HG03575 (cell line): ENCODE measurements around the gene USP31.
"Not testable (repeated sequence)": the region's sequence is repeated elsewhere in the genome, so short reads cannot be mapped to it uniquely, and the experiment has no call there.

Experiments used
- ATAC-seq: cut with Tn5 transposase; IDR thresholded peaks from one replicate; pipeline ENCODE4 v1.9.1; 2021; ENCODE audit not compliant: unreplicated experiment, insufficient number of reproducible peaks, low FRiP score; ENCODE audit errors: extremely low read depth

The USP31 gene

GRCh38 chr16:23163921-23164320, 14.7 kb upstream of the USP31 start:
- ATAC-seq, result no peak

DNA sequence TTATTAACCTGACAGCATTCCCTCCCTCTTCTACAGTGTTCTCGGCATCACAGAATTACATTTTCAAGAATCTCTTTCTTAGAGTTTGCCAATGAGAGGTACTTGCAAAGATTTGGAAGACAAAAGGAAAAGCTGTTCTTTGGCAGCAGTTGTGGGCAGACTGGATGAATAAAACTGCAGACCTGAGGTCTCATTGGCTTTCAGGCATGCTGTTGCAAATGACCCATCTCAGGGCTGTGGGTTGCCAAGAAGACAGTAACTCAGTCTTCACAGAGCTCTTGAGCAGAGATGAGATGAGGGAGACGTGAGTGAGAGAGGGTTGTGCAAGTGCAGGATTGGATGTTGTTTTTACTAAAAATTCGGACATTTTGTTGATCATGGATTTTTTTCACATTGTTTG, 11.3 kb upstream of the USP31 start:
- no peak for ATAC-seq

DNA sequence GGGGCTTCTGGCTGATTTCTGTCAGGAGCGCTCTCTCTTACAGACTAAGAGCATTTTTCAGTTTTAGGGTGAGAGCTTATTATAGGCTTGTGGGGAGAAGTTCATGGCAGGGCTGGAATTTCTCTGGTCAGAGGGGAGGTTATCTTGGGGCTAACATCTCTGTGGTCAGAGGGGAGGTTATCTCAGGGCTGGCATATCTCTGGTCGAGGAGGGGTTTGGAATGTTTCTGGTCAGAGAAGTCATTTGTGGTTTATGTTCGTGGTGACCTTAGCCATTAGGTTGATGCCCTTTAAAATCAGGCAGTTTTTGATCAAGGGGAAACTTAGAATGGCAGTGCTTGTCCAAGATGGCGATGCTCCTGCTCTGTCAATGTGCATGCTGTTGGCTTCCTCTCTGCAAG, 10.8 kb upstream of the USP31 start:
- ATAC-seq, result no peak

GRCh38 chr16:23158114-23158513, 8.9 kb upstream of the USP31 start:
- ATAC-seq, result no peak

GRCh38 chr16:23156946-23157460, 7.8 kb upstream of the USP31 start:
- ATAC-seq, result no peak

- ATAC-seq, result no peak
Measured at GRCh38 chr16:23156110-23156509, 6.9 kb upstream of the USP31 start.

- ATAC-seq, result no peak
Measured at GRCh38 chr16:23155445-23156049, 6.3 kb upstream of the USP31 start.

DNA sequence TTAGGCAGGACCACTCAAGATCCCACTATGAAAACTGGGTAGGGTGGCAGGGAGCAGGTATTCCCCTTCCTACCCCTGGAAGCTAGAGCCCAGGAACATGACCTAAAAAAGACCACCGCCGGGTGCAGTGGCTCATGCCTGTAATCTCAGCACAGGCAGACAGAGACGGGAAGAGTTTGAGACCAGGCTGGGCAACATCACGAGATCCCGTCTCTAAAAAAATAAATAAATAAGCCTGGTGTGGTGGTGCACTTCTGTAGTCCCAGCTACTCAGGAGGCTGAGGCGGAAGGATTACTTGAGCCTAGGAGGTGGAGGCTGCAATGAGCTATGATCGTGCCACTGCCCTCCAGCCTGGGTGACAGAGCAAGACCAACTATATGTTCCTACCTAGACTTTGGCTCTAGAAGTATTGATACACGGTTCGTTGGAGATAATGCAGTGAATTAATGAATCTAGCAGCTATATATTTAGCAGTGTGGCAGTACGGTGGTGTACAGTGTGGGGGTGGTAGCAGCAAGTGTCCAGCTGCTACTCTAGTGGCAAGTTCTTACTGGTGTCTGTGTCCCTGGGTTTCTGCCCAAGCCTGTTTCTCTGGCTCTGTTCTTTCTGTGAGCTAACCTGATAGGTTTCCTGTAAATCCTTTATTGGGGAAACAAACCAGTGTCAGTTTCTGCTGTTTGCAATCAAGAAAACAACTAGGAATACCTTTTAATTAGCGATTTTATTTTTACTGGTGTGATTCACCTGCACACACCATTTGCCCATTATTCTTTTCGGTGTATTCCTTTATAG, 3.3 kb upstream of the USP31 start:
- ATAC-seq, result no peak

DNA sequence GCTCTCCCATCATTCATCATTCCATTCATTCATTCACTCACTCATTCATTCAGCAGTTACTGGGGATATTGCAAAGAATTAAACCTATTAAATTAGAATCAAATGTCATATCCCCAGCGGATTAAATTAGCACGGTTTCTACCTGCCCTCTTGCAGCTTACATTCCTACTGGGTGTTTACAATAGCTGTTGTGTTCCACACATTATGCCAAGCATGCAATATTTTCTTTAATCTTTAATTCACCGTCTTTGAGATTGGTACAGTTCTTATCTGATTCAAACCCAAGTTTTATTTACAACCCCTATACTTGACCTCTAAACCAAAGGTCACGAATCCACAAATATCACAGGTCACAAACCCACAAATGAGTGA, 727 bp upstream of the USP31 start:
- ATAC-seq, result no peak

- ATAC-seq, result no peak
Measured at GRCh38 chr16:23148513-23149266, 562 bp downstream of the USP31 start.

DNA sequence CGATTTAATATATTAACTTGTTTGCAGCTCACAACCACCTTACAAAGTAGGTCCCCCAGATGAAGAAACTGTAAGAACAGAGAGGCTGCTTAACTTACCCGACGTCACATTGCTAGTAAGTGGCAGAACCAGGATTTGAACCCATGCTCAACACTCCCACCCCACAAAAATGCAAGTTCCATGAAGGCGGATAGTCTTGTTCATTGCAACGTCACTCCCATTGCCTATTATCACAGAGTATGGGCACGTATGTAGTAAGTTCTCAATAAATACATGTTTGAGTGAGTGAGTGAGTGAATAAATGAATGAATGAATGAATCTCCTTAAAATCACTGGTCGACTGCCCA, 1.1 kb downstream of the USP31 start:
- no peak for ATAC-seq

DNA sequence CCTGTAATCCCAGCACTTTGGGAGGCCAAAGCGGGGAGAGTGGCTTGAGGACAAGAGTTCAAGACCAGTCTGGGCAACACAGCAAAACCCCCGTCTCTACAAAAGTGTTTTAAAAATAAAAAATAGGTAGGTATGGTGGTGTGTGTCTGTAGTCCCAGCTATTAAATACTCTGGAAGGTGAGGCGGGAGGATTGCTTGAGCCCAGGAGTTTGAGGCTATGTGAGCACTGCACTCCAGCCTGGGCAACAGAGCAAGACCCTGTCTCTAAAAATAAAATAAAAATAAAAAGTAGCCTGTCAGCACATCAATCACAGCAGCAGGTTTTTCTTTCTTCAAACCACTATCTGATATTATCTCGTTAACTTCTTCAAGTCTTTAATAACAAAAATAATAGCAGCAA, 1.6 kb downstream of the USP31 start:
- ATAC-seq, result no peak

- no peak for ATAC-seq
Measured at GRCh38 chr16:23146877-23147601, 2.2 kb downstream of the USP31 start.

- no peak for ATAC-seq
Measured at GRCh38 chr16:23145608-23146007, 3.6 kb downstream of the USP31 start.

GRCh38 chr16:23145186-23145585, 4.1 kb downstream of the USP31 start:
- ATAC-seq, result no peak

DNA sequence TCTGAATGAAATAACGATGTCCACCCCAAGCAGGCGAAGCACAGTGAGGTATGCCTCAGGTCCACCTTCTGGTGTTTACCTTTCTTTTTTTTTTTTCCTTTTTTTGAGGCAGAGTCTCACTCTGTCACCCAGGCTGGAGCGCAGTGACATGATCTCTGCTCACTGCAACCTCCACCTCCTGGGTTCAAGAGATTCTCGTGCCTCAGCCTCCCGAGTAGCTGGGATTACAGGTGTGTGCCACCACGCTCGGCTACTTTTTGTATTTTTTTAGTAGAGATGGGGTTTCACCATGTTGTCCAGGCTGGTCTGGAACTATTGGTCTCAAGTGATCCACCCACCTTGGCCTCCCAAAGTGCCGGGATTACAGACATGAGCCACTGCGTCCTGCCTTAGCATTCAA, 4.9 kb downstream of the USP31 start:
- not testable (repeated sequence) for ATAC-seq

DNA sequence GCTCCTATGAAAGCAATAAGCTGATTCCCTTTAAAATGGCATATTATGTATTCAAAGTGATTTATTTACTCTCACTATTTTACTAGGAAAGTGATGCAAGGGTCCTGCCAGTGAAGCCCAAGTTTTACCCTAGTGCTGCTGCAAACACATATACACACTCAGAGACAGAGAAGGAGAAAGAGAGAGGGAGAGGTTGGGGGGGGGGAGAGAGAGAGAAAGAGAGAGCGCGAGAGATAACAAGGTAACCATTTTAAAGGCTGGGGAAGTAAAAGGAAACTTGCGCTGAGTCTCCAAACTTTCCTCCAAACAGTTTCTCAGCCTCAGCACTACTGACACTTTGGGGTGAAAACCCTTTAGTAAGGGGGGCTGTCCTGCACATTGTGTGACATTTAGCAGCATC, 5.9 kb downstream of the USP31 start:
- ATAC-seq, result no peak

GRCh38 chr16:23141959-23142740, 7.1 kb downstream of the USP31 start:
- ATAC-seq, result no peak

DNA sequence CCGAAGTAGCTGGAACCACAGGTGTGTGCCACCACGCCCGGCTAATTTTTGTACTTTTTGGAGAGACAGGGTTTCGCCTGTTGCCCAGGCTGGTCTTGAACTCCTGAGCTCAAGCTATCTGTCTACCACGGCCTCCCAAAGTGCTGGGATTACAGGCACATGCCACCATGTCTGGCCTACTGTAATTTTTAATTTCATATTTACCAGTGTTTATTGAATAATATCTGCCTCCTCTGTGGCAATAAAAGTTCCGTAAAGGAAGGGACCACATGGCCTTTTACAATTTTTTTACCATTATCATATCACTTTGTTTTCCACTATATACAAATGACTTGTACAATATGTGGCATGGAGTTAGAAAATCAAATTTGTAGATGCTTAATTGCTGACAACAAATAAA, 7.8 kb downstream of the USP31 start:
- no peak for ATAC-seq
